SK-N-MC (cell line): ENCODE measurements around the gene ERF.

Source experiments
- DNase-seq: peaks from one replicate; pipeline ENCODE4 v3.0.0-alpha.2; 2011; ENCODE audit warnings: low read depth, low spot score
- H3K27ac ChIP-seq: fragments of 200-600 bp; sonication (generic); 2 replicates; pipeline ENCODE4 v1.5.1; 2016; ENCODE audit warnings: mixed run types
- H3K36me3 ChIP-seq: fragments of 200-600 bp; sonication (generic); 2 replicates; pipeline ENCODE4 v1.6.1; 2017; ENCODE audit warnings: antibody characterized with exemption, low read length, mixed read lengths; ENCODE audit not compliant: insufficient read depth
- H3K4me3 ChIP-seq: fragments of 200-600 bp; sonication (generic); 2 replicates; pipeline ENCODE4 v1.5.1; 2016
- H3K9ac ChIP-seq: fragments of 200-600 bp; sonication (generic); 2 replicates; pipeline ENCODE4 v1.8.0; 2017; ENCODE audit warnings: mixed run types, mixed read lengths; ENCODE audit not compliant: insufficient read length
- H3K9me3 ChIP-seq: fragments of 200-600 bp; sonication (generic); 2 replicates; pipeline ENCODE4 v1.6.1; 2017; ENCODE audit warnings: low read depth, mild to moderate bottlenecking, antibody characterized with exemption, low read length, moderate library complexity, mixed read lengths
- EZH2 ChIP-seq: fragments of 200-600 bp; sonication (generic); IDR thresholded peaks from one replicate; pipeline ENCODE4 v1.6.1; 2017; ENCODE audit warnings: antibody characterized with exemption
- FOXP2 ChIP-seq: optimal IDR thresholded peaks from 2 replicates; pipeline ENCODE3; 2011; ENCODE audit warnings: mild to moderate bottlenecking, moderate library complexity; ENCODE audit not compliant: insufficient read depth; ENCODE audit errors: extremely low read length, control extremely low read depth
- POLR2AphosphoS5 ChIP-seq: IDR thresholded peaks from 2 replicates; pipeline ENCODE4 v1.6.1; 2012; ENCODE audit warnings: mild to moderate bottlenecking, low read depth, low read length, borderline replicate concordance

ERF gene

DNA sequence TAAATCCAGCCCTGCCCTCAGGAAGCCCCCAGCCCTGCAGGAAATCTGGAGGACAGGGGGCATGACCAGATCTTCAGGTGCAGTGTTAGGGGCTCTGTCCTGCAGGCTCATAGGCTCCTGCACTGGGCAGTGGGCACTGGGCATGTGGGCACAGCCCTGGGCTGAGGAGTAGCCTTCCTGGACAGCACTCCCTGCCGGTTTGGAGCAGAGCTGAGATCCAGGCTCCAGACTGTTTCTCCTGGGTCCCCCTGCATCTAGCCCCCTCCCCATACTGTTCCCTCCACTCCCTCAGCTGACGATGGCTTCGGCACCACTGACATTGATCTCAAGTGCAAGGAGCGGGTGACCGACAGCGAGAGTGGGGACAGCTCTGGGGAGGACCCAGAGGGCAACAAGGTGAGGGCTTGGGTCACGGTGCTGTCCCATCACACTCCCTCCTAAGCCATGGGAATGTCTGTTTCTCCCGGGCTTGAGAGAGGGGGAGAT lies 34.7 kb upstream of the ERF start:
- H3K9ac ChIP-seq = no peak overlapping the region
- H3K9me3 ChIP-seq = no peaks in the 10 kb centered on the region
- peaks cover 80% of the 10 kb centered on the region for H3K36me3 ChIP-seq
- TF ChIP-seq EZH2 (no peak), POLR2AphosphoS5 (no peak)
- H3K27ac ChIP-seq = no peak overlapping the region
- no peak overlapping the region for H3K4me3 ChIP-seq
- DNase-seq = no peak

DNA sequence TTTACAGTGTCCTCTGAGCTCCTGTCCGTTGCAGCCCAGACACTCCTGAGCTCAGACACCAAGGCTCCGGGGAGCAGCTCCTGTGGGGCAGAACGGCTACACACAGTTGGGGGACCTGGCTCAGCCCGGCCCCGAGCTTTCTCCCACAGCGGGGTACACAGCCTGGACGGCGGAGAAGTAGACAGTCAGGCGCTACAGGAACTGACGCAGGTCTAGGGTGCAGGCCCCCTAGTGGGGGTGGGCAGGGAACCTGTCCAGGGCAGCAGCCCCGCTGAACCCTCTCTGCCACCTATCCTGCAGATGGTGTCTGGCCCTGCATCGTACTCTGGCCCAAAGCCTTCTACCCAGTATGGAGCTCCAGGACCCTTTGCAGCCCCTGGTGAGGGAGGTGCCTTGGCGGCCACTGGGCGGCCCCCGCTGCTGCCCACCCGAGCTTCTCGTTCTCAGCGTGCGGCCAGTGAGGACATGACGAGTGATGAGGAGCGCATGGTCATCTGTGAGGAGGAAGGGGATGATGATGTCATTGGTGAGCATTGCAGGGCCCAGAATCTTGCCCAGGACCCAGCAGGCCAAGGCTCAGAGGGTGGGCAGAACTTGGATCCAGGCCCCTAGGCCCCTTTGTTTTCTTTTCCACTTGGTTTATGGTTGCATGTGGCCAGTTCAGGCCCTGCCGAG lies 34.1 kb upstream of the ERF start:
- Histone ChIP-seq H3K27ac (no peak overlapping the region), H3K4me3 (no peak overlapping the region), H3K9ac (no peak overlapping the region), H3K36me3 (peaks cover 74% of the 10 kb centered on the region), H3K9me3 (no peaks in the 10 kb centered on the region)
- TF ChIP-seq EZH2 (no peak), FOXP2 (no peak), POLR2AphosphoS5 (no peak)
- no peak for DNase-seq

DNA sequence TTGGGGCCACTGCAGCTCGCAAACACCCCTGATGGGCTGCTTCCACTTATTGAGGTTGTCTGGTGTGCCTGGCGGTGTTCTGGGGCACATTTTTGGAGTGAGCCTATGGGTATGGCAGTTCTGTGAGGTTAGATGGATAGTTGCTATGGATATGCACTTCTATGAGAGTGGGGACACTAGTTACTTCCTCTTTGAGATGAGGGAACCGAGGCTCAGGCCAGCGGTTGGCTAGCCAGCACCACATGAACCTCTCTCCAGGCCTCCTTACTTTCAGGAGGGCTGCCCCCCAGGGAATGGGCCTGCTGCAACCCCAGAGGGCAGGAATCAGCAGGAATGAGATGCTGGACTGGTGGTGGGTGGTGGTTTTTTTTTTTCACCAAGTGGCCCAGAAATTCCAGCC lies 33.5 kb upstream of the ERF start:
- no peak overlapping the region for H3K9ac ChIP-seq
- no peak for TF ChIP-seq POLR2AphosphoS5
- TF ChIP-seq EZH2 = no peak
- no peak for TF ChIP-seq FOXP2
- no peak for DNase-seq
- H3K9me3 ChIP-seq = no peaks in the 10 kb centered on the region
- no peak overlapping the region for H3K4me3 ChIP-seq
- H3K36me3 ChIP-seq = peaks cover 68% of the 10 kb centered on the region
- H3K27ac ChIP-seq = no peak overlapping the region

DNA sequence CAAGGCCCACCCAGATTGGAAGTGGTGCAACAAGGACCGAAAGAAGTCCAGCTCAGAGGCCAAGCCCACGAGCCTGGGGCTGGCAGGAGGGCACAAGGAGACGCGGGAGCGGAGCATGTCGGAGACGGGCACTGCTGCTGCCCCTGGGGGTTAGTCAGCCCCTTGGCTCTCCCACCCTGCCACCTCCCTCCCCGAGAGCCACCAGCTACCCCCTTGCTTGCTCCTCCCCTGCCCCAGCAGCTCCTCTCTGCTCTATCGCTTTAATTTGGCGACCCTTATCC lies 32.8 kb upstream of the ERF start:
- no peak for TF ChIP-seq POLR2AphosphoS5
- no peak for TF ChIP-seq EZH2
- no peak for TF ChIP-seq FOXP2
- DNase-seq = no peak
- Histone ChIP-seq H3K9ac (no peak overlapping the region), H3K27ac (no peak overlapping the region), H3K4me3 (no peak overlapping the region), H3K36me3 (peaks cover 62% of the 10 kb centered on the region), H3K9me3 (no peaks in the 10 kb centered on the region)

DNA sequence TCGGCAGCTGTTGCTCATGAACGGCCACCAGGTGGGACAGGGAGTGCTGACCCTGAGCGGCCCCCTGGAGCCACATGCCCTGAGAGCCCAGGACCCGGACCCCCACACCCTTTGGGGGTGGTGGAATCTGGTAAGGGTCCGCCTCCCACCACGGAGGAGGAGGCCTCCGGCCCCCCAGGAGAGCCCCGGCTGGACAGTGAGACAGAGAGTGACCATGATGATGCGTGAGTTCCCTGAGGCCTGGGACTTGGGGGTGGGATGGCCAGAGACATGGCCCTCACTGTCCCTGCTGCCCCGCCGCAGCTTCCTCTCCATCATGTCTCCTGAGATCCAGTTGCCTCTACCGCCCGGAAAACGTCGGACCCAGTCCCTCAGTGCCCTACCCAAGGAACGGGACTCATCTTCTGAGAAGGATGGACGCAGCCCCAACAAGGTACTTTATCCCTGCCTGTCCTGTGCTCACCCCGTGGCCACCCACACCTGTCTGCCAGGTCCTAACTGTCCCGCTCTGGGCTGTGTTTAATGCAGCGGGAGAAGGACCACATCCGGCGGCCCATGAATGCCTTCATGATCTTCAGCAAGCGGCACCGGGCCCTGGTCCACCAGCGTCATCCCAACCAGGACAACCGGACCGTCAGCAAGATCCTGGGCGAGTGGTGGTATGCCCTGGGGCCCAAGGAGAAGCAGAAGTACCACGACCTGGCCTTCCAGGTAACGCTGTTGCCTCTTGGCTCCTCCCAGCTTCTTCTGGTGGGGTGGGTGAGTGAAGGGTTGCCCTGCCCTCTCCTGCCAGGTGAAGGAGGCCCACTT lies 32.3 kb upstream of the ERF start:
- Histone ChIP-seq H3K27ac (no peak overlapping the region), H3K9ac (no peak overlapping the region), H3K9me3 (no peaks in the 10 kb centered on the region), H3K36me3 (peaks cover 56% of the 10 kb centered on the region), H3K4me3 (no peak overlapping the region)
- TF ChIP-seq FOXP2 (no peak), POLR2AphosphoS5 (no peak), EZH2 (no peak)
- DNase-seq = no peak

DNA sequence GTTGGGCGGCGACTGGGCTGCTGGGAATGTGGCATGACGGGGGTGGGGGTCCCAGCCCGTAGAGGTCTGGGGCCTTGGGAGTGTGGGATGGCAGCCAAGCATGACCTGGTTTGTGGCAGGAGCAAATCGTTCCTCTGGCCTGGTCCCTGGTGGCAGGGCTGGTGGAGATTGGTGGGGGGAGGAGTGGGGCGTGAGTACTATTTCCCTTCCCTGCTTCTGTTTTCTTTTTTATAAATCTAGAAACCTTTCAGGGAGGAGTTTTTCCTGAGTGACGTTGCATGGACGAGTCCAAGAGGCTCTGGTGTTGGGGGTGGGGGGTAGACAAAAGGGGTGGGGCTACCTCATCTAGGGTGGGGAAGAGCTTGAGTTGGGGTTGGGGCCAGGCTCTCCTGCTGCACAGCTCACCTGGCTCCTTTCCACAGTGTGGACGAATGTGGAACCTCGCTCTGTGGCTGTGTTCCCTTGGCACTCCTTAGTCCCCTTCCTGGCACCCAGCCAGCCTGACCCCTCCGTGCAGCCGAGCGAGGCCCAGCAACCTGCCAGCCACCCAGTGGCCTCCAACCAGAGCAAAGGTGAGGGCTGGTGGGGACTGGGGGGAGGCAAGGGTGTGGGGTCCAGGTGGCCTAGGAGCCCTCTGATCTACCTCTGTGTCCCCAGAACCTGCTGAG lies 31.6 kb upstream of the ERF start:
- Histone ChIP-seq H3K9me3 (no peaks in the 10 kb centered on the region), H3K9ac (no peak overlapping the region), H3K27ac (peak overlapping the region; percentile 59), H3K4me3 (peak overlapping the region; percentile 78), H3K36me3 (peaks cover 49% of the 10 kb centered on the region)
- DNase-seq = no peak
- TF ChIP-seq POLR2AphosphoS5 = no peak
- TF ChIP-seq FOXP2 = no peak
- no peak for TF ChIP-seq EZH2

DNA sequence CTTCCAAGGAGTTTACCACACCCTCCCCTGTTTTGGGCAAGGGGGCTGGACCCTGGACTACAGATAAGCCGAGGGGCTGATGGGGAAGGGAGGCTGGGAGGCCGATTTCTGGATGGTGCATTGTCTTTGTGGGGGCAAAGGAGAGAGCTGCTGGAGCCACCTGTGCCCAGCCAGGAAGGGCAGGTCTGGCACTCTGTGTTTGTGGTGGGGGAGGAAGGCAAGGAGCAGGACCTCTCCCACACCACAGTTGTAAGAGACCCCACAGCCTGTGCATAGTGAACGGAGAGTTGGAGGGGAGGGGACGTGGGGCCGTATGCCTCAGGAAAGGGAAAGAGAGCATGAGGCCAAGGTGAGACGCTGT lies 31.0 kb upstream of the ERF start:
- peaks cover 44% of the 10 kb centered on the region for H3K36me3 ChIP-seq
- H3K27ac ChIP-seq = peak overlapping the region; percentile 59
- H3K4me3 ChIP-seq = peak overlapping the region; percentile 78
- TF ChIP-seq POLR2AphosphoS5 = no peak
- TF ChIP-seq EZH2 = no peak
- no peak for TF ChIP-seq FOXP2
- peak overlapping the region; percentile 72 for H3K9ac ChIP-seq
- H3K9me3 ChIP-seq = no peaks in the 10 kb centered on the region
- no peak for DNase-seq

DNA sequence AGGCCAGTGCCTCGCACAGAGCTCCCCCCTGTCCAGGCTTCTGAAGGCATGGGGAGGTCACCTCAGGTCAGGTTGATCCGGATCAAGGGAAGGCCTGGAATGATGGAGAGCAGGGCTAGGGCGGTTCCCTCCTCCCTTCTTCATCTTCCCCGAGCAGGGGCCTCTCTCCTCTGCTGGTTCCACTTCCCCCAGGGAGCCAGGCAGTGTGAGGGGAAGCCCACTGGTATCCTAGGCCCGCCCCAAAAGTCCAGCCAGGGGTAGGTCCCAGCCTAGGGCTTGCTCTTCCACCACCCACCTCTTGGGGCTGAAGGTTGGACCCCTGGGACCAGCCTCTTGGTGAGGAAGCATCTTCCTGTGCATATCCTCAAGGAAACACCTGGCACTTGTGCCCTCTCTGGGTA lies 30.6 kb upstream of the ERF start:
- H3K9ac ChIP-seq = peak overlapping the region; percentile 72
- TF ChIP-seq EZH2 (no peak), POLR2AphosphoS5 (no peak), FOXP2 (no peak)
- no peak for DNase-seq
- no peaks in the 10 kb centered on the region for H3K9me3 ChIP-seq
- peak overlapping the region; percentile 59 for H3K27ac ChIP-seq
- H3K36me3 ChIP-seq = peaks cover 40% of the 10 kb centered on the region
- peak overlapping the region; percentile 78 for H3K4me3 ChIP-seq
